Stimulated activated CD8-positive, alpha-beta memory T cell treated with anti-CD3 and anti-CD28 coated beads, Interleukin-15, amount 100 ng/mL, for 48 hours (primary cell): ENCODE results near the gene NSD1.
"Not testable (repeated sequence)": the region's sequence is repeated elsewhere in the genome, so short reads cannot be mapped to it uniquely, and the experiment has no call there.

Experiments
- DNase-seq, 2 donors: peaks; one replicate each; pipeline ENCODE4 v3.0.0-alpha.2; 2020; ENCODE audit warnings: low read depth in 2 of 2

The NSD1 gene

DNA sequence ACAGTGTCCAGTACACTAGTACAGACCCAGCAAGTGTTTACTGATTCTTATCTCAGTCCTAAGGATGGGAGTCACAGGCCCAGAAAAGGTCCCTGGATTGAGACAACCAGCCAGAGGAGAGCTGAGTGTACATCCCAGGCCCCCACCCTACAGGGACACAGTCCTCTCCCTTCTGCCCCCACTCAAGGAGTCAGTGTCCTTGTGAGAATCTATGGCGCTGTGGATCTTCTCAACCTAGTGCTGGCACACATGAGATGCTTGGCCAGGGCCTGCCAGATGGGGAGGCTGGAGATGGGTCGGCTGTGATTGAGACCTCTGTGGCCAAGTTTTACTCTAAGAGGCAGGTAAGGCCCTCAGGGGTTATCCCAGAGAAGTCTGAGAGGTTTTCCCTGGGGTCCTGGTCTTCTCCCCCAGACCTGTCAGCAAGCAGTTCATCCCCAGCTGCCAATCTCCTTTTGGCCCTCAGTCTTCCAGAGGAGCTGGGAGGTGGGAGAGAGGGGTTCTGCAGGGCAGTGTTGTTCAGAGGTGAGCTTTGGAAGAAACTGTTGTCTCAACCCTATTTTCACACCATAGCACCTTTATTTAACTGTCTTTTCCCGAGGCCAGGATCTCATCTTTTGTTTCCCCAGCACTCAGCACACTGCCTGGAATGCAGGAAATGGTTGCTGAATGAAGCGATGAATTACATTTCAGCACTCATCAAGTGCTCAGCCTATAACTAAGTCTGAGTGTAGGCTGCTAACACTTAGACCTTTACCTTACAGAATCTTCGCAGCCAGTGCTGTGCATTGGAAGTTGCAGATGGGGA, 3.2 kb upstream of the NSD1 start:
- DNase-seq: no peak

GRCh38 chr5:177131019-177131320, 2.6 kb upstream of the NSD1 start:
- DNase-seq: no peak

- DNase-seq: no peak
These were observed 2.0 kb upstream of the NSD1 start for GRCh38 chr5:177131352-177132135.

DNA sequence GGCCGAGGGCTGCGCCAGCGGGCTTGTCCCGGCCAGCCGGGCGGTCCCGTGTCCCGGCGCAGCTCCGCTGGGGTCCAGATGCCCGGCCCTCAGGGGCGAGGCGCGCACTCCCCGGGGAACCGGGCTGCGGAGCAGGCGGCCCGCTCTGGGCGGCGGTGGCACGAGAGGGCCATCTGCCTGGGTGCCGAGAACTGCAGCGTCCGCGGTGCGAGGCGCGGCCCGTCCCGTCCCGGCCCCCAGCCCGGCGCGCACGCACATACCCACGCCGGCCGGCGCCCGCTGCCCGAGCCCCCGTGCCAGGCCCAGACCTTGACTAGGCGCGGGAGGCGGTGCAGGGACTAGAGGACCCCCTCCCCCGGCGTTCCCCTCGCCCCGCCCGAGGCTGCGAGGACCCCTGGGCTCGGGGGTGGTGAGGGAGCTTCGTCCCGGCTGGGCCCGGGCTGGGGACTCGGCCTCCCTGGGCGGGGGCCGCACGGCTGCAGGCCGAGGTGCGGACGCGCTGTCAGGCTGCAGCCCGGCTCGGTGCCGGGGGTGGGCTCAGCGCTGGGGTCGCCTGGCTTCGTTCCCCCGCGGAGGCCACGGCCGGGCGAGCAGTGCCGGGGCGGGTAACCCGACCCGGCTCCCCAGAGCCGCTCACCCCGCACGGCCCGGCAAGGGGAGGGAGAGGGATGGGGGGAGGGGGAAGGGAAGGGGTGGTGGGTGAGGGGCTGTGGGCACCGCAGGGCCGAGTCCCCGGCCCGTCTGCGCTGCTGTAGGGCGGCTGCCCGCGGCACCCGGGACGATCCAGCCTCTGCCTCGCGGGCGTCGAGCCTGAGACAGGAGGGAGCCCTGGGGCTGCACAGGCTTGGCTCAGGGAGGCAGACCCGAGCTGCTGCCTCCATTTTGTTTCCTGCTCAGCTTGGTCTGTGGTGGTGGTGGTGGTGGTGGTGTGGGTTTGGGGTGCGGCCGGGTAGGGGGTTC, 1.2 kb upstream of the NSD1 start:
- peak in 1 of 2 donors; percentile 11 for DNase-seq

DNA sequence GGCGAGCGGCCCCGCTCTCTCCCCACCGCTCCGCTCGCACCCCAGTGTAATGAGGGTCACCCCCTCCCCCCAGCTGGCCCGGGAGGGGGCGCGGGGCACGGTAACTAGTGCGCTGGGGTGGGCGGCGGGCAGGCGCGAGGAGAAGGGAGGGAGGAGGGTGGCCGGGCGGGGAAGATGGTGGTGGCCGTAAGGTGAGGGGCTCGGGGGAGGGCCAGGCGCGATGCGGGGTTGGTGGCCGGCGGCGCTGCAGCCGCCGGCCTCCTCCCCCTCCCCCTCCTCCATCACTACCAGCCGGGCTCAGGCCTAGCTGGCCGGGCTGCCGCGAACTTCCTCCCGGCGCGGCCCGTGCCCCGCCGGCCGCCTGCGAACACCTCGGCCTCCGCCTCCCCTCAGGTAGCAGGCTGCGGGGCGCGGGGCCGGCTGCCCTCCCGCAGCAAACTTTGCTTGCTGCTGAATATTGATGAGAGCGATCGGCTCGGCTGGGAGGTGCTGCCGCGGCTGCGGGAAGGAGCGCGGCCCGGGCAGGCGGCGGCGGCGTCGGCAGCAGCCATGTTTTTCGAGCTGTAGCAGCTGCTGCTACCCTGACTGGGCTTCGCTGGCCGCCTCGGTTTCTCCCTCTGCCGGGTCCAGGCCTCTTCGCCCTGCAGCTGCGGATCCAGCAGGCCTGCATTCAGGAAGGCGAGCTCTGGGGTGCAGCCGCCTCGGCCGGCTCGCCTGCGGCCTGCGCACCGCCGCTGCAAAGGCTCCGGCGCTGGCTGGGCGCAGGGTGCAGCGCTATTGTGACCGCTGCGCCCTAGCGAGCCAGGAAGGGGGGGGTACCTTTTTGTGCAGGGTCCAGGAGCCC, 502 bp downstream of the NSD1 start:
- DNase-seq: peak; percentile 16 to 30

DNA sequence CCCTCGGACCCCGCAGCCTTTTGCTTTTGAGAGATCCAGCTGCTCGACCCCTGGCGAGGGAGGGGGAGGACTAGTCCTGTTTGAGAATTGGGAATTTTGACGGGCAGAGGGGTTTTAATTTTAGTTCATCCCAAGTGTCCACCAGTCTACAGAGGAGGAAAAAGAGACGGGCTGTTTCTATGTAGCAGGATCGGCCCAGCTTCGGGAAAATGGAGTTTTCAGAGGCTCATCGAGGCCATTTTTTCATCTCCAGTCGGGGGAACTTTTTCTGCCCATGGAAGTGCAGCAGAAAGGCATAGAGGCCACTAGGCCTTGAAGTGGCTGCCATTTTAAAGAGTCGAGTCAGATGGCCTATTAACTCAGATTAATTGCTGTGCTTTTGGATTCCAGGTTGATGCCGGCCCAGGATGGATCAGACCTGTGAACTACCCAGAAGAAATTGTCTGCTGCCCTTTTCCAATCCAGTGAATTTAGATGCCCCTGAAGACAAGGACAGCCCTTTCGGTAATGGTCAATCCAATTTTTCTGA, 1.2 kb downstream of the NSD1 start:
- DNase-seq: no peak

DNA sequence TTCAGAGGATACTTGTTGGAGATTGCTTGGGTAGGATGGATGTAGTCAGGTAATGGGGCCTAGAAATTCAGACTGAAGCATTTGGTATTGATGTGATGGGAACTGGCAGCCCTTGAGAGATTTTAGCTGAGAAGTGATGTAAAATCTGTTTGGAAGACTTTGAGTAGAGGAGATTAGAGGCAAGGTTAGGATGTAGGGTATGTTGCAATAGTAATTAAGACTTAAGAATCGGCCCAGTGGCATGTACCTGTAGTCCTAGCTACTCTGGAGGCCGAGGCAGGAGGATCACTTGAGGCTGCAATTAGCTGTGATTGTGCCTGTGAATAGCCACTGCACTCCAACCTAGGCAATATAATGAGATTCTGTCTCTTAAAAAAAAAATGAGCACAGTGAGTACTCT, 6.7 kb downstream of the NSD1 start:
- DNase-seq: no peak

DNA sequence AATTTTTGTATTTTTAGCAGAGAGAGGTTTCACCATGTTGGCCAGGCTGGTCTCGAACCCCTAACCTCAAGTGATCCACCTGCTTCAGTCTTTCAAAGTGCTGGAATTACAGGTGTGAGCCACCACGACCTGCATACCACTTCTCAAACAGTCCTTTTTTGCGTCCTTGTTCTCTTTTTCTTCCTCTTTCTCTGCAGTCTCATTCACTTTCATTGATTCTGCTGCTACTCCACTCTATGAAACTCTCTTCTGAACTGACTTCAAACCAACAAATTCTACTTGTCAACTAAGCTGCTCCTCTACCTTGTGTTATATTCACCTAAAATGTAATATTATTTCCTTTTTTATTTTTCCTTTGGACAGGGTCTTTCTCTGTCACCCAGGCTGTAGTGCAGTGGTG, 7.9 kb downstream of the NSD1 start:
- no peak for DNase-seq

DNA sequence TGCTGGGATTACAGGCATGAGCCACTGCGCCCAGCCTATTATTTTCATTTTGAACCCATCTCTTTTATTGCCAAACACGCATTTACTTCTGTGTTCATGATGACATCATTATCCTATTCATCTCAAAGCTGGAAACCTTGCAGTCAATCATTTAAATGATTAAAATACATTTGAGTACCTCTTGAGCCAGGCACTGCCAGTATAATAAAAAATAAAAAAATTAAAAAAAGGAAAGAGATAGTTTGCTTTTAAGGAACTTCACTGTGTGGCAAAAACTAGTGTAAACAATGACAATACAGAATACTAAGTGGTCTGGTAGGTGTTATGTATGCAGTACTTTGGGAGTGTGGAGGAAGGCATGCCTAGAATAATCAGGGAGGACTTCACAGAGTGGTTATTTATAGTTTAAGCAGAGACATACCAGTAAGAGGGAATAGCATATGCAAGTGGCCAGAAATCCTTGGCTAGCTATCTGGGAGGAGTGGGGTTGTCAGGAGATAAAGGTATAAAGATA, 8.6 kb downstream of the NSD1 start:
- no peak for DNase-seq

DNA sequence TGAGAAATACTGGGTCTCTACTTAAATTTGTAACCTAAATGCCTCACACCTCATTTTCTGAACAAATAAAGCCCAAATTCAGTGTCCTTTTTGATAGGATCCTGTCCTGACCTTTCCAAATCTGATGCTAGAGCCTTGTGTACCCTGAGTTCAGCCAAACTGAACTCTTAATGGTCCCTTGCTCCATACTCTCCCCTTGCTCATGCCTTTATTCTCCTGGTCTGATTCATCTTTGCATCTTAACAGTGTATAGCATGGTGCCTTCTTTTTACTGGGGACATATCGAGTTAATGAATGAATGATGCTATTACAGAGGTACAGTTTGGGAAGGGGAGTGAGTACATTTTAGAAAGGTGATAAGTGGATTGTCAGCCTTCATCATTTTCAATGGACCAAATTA, 9.2 kb downstream of the NSD1 start:
- DNase-seq: no peak

GRCh38 chr5:177146891-177147638, 13.5 kb downstream of the NSD1 start:
- DNase-seq: no peak

- not testable (repeated sequence) for DNase-seq
These were observed 16.5 kb downstream of the NSD1 start for GRCh38 chr5:177150061-177150460.

GRCh38 chr5:177154003-177154643, 20.6 kb downstream of the NSD1 start:
- no peak for DNase-seq

DNA sequence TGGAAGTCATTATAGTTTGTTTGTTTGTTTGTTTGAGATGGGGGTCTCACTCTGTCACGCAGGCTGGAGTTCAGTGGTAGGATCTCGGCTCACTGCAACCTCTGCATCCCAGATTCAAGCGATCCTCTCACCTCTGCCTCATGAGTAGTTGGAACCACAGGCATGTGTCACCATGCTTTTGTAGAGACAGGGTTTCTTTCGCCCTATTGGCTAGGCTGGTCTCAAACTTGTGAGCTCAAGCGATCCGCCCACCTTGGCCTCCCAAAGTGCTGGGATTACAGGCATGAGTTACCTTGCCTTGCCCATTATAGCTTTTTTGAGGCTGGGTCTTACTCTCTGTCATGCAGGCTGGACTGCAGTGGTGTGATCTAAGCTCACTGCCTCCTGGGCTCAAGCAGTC, 28.8 kb downstream of the NSD1 start:
- no peak for DNase-seq

GRCh38 chr5:177163500-177163899, 29.9 kb downstream of the NSD1 start:
- no peak for DNase-seq

DNA sequence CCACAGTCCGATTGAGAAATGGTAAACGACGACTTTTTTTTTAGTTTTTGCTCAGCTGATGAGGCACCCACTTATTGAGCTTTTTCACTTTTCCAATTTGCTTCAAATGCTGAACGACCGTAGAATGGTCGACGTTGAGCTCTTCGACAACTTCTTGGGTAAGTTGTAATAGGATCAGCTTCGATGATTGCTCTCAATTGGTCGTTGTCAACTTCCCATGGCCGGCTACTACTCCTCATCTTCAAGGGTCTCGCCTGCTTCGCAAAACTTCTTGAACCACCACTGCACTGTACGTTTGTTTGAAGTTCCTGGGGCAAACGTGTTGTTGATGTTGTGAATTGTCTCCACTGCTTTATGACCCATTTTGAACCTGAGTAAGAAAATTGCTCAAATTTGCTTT, 35.7 kb downstream of the NSD1 start:
- DNase-seq: no peak

DNA sequence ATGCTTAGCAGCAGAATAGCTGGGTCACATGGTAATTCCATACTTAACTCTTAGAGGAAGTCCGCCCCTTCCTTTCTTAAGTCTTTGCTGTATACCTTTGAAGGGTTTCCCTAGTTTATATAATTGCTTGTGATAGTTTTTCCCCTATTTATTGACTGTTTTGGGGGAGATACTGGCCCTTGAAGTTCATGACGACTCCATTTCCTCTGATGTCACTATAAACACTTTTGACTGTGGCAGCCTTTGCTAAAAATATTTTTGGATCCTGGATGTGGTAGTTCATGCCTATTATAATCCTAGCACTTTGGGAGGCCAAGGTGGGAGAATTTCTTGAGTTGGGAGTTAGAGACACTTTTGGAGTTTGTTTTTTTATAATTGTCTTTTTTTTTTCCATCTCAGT, 38.4 kb downstream of the NSD1 start:
- no peak for DNase-seq

- no peak for DNase-seq
These were observed 41.8 kb downstream of the NSD1 start for GRCh38 chr5:177175336-177175735.

DNA sequence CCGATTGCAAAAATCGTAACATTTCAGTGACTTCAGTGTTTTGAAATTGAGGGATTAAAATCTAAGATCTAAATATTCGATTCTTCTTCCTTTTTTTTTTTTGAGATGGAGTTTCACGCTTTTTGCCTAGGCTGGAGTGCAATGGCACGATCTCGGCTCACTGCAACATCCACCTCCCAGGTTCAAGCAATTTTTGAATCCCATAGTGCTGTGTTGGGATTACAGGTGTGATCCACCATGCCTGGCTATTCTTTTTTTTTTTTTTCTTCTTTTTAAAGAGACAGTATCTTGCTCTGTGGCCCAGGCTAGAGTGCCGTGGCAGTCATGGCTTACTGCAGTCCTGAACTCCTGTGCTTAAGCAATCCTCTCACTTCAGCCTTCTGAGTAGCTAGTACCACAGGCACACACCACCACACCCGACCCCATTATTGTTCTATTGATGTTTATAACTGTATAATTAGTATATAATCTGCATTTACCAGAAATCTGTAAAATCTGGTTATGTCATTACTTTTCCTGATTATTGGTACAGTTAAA, 42.7 kb downstream of the NSD1 start:
- no peak for DNase-seq
